Measurements from ENCODE around the gene IL6R.

Gene IL6R

GRCh38 chr1:154427173-154428139 is 22.3 kb downstream of the IL6R start:
- DNase-seq, result no peak

GRCh38 chr1:154429118-154429517 is 24.0 kb downstream of the IL6R start:
- DNase-seq, result no peak

- DNase-seq, result no peak
These were observed 24.9 kb downstream of the IL6R start for GRCh38 chr1:154429841-154430611.

- DNase-seq, result no peak
These were observed 25.8 kb downstream of the IL6R start for GRCh38 chr1:154430903-154431302.

GRCh38 chr1:154431586-154432373 is 26.6 kb downstream of the IL6R start:
- peak; percentile 38 for DNase-seq

GRCh38 chr1:154433161-154433764 is 28.1 kb downstream of the IL6R start:
- DNase-seq, result no peak

- no peak for DNase-seq
These were observed 29.4 kb downstream of the IL6R start for GRCh38 chr1:154434346-154435085.

GRCh38 chr1:154435599-154436200 is 30.6 kb downstream of the IL6R start:
- DNase-seq, result no peak

GRCh38 chr1:154436433-154436832 is 31.3 kb downstream of the IL6R start:
- DNase-seq, result no peak

GRCh38 chr1:154440036-154440804 is 35.1 kb downstream of the IL6R start:
- no peak for DNase-seq

GRCh38 chr1:154441241-154441888 is 36.2 kb downstream of the IL6R start:
- DNase-seq, result no peak

- no peak for DNase-seq
These were observed 37.0 kb downstream of the IL6R start for GRCh38 chr1:154442006-154442740.

- no peak for DNase-seq
These were observed 38.3 kb downstream of the IL6R start for GRCh38 chr1:154443274-154444013.

GRCh38 chr1:154445040-154445472 is 39.9 kb downstream of the IL6R start:
- peak; percentile 53 for DNase-seq

GRCh38 chr1:154446292-154446691 is 41.1 kb downstream of the IL6R start:
- DNase-seq, result no peak

- no peak for DNase-seq
These were observed 41.6 kb downstream of the IL6R start for GRCh38 chr1:154446789-154447188.

- no peak for DNase-seq
These were observed 43.2 kb downstream of the IL6R start for GRCh38 chr1:154448331-154448811.

- DNase-seq, result no peak
These were observed 48.0 kb downstream of the IL6R start for GRCh38 chr1:154453161-154453560.
